Smooth muscle cell (in vitro differentiated cells): Measurements from ENCODE around the gene ALPK3. TPM values are rescaled to one million over a fixed set of nuclear protein-coding genes. Genes with fewer than 3 reads are reported as not detected.
A peak's percentile ranks its signal among the peaks of the same experiment; 100 is the strongest.

ENCODE experiments used
- DNase-seq: peaks from one replicate; lab custom pipeline; 2025; ENCODE audit not compliant: unreplicated experiment; lab: John Stamatoyannopoulos, UW
- H2AFZ ChIP-seq: fragments of 200-600 bp; sonication (generic); 2 replicates; pipeline ENCODE4 v1.6.0; 2016; ENCODE audit warnings: antibody characterized with exemption, low read depth, mild to moderate bottlenecking
- H3F3A ChIP-seq: fragments of 200-600 bp; sonication (generic); 2 replicates; pipeline ENCODE4 v1.6.0; 2017; ENCODE audit warnings: antibody characterized with exemption, low read depth
- H3K27ac ChIP-seq: fragments of 200-600 bp; sonication (generic); 2 replicates; pipeline ENCODE4 v1.5.1; 2016; ENCODE audit warnings: low read depth, mild to moderate bottlenecking
- H3K27me3 ChIP-seq: fragments of 200-600 bp; sonication (generic); 2 replicates; pipeline ENCODE4 v1.6.1; 2016; ENCODE audit warnings: low read depth, mild to moderate bottlenecking
- H3K36me3 ChIP-seq: fragments of 200-600 bp; sonication (generic); 2 replicates; pipeline ENCODE4 v1.5.1; 2016; ENCODE audit warnings: low read depth
- H3K4me1 ChIP-seq: fragments of 200-600 bp; sonication (generic); 2 replicates; pipeline ENCODE4 v1.5.1; 2016; ENCODE audit warnings: low read depth
- H3K4me2 ChIP-seq: fragments of 200-600 bp; sonication (generic); 2 replicates; pipeline ENCODE4 v1.6.0; 2016; ENCODE audit warnings: mild to moderate bottlenecking
- H3K4me3 ChIP-seq: fragments of 200-600 bp; sonication (generic); 2 replicates; pipeline ENCODE4 v1.5.1; 2016; ENCODE audit warnings: mild to moderate bottlenecking
- H3K79me2 ChIP-seq: fragments of 200-600 bp; sonication (generic); 2 replicates; pipeline ENCODE4 v1.6.0; 2016; ENCODE audit warnings: low read depth, mild to moderate bottlenecking
- H3K9ac ChIP-seq: fragments of 200-600 bp; sonication (generic); 2 replicates; pipeline ENCODE4 v1.6.0; 2016; ENCODE audit warnings: low read depth
- H3K9me3 ChIP-seq: fragments of 200-600 bp; sonication (generic); replicated peaks from 2 replicates; pipeline ENCODE4 v1.5.1; 2016; ENCODE audit warnings: low read depth
- H4K20me1 ChIP-seq: fragments of 200-600 bp; sonication (generic); 2 replicates; pipeline ENCODE4 v1.6.0; 2016; ENCODE audit warnings: low read depth
- CTCF ChIP-seq: fragments of 200-600 bp; sonication (generic); IDR thresholded peaks from 2 replicates; pipeline ENCODE4 v1.5.1; 2017; ENCODE audit warnings: borderline replicate concordance, mild to moderate bottlenecking, antibody characterized with exemption; ENCODE audit not compliant: insufficient read depth, poor library complexity, severe bottlenecking
- WGBS: methylation state at CpG from one replicate; pipeline ENCODE4 v1.1.7; 2016; ENCODE audit warnings: low lambda C conversion rate; 5-methylcytosine and 5-hydroxymethylcytosine counted together
- polyA plus RNA-seq: library from polyadenylated mRNA; unstranded; fragments of >200 nt; fragmentation: Nextera tagmentation; extraction: Ambion mirVana; gene quantifications from 2 replicates; pipeline ENCODE4 v1.2.1, GENCODE V29; 2016
- total RNA-seq: library from RNA; depleted of rRNA; stranded (reverse); fragments of >200 nt; gene quantifications from 2 replicates; pipeline ENCODE4 v1.2.3, GENCODE V29; 2014

Gene ALPK3
- total and polyA plus RNA-seq, 2 experiments from 2014 or later: 3.5 to 18.8 TPM

GRCh38 chr15:84814916-84815315, 2.2 kb upstream of the ALPK3 start:
- H3K4me3 ChIP-seq: no peak overlapping the region
- H3K27me3 ChIP-seq: no peaks in the 10 kb centered on the region
- no peak for DNase-seq
- H3K36me3 ChIP-seq: no peaks in the 10 kb centered on the region
- H3F3A ChIP-seq: peaks cover 11% of the 10 kb centered on the region
- no peaks in the 10 kb centered on the region for H3K9me3 ChIP-seq
- H3K79me2 ChIP-seq: peaks cover 4% of the 10 kb centered on the region
- H2AFZ ChIP-seq: no peak overlapping the region
- H3K4me1 ChIP-seq: peaks cover 25% of the 10 kb centered on the region
- peaks cover 4% of the 10 kb centered on the region for H4K20me1 ChIP-seq
- no peak overlapping the region for H3K27ac ChIP-seq
- H3K4me2 ChIP-seq: no peak overlapping the region
- no peak overlapping the region for H3K9ac ChIP-seq
- 76% methylated on average over 10 of the region's 10 CpGs for WGBS
- TF ChIP-seq CTCF: no peak

DNA sequence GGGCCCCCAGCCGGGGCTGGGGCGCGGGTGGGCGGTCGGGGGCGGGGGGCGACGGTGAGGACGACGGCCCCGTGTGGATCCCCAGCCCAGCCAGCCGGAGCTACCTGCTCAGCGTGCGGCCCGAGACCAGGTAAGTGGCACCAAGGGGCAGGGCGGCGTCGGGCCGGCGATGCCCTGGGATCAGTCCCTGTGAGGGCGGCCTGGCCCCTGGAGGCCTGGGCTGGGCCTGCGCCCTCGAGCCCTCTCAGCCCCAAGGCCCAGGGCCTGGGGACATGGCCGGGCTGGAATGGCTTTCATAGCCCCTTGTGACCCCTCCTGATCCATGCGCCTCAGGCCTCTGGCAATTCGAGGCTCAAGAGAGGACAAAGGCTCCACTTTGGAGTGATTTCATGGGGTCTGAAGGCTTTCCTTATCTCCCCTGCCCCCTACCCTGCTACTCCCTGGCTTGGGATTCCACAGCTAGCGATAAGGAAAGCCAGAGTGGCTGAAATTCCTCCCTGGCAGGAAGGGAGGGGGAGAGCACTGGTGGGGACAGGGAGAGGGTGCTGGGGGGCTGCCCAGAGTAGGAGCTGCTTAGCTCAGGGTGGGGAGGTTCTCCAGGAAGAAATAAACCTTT, 418 bp downstream of the ALPK3 start:
- Histone ChIP-seq H3K27me3 (no peaks in the 10 kb centered on the region), H2AFZ (peak overlapping the region; percentile 39), H3K27ac (peak overlapping the region; percentile 79), H3F3A (peaks cover 11% of the 10 kb centered on the region), H3K9ac (peak overlapping the region; percentile 72), H3K4me2 (peak overlapping the region; percentile 85), H4K20me1 (peaks cover 9% of the 10 kb centered on the region), H3K36me3 (no peaks in the 10 kb centered on the region), H3K4me3 (peak overlapping the region; percentile 53), H3K4me1 (peaks cover 25% of the 10 kb centered on the region), H3K79me2 (peaks cover 18% of the 10 kb centered on the region), H3K9me3 (no peaks in the 10 kb centered on the region)
- TF ChIP-seq CTCF: no peak
- 13% methylated on average over 4 of the region's 27 CpGs for WGBS
- no peak for DNase-seq

- peak overlapping the region; percentile 53 for H3K4me3 ChIP-seq
- peaks cover 25% of the 10 kb centered on the region for H3K4me1 ChIP-seq
- H3K9ac ChIP-seq: peak overlapping the region; percentile 72
- no peaks in the 10 kb centered on the region for H3K9me3 ChIP-seq
- no peak for DNase-seq
- H4K20me1 ChIP-seq: peaks cover 9% of the 10 kb centered on the region
- 20% methylated on average over 9 of the region's 9 CpGs for WGBS
- H3K79me2 ChIP-seq: peaks cover 18% of the 10 kb centered on the region
- H3K36me3 ChIP-seq: no peaks in the 10 kb centered on the region
- peak overlapping the region; percentile 79 for H3K27ac ChIP-seq
- no peak overlapping the region for H2AFZ ChIP-seq
- peaks cover 11% of the 10 kb centered on the region for H3F3A ChIP-seq
- TF ChIP-seq CTCF: no peak
- peak overlapping the region; percentile 85 for H3K4me2 ChIP-seq
- no peaks in the 10 kb centered on the region for H3K27me3 ChIP-seq
Measured at GRCh38 chr15:84818261-84819131, 1.3 kb downstream of the ALPK3 start.
